Ovary (tissue), 9 donors: ENCODE results near the gene P2RY12. TPM values are rescaled to one million over a fixed set of nuclear protein-coding genes. Genes with fewer than 3 reads are reported as not detected.

ENCODE experiments used
- DNase-seq, 5 donors: peaks; one replicate each; pipeline ENCODE4 v3.0.0-alpha.2; 2019 to 2020
- H3K27ac ChIP-seq, 2 donors: fragments of 200-600 bp; one replicate each; pipeline versions ENCODE4 v1.5.1 to v1.8.0; 2019 to 2022
- H3K27me3 ChIP-seq: fragments of 200-600 bp; one replicate; pipeline ENCODE4 v1.8.0; 2022
- H3K36me3 ChIP-seq: fragments of 200-600 bp; sonication (generic); one replicate; pipeline ENCODE4 v1.5.1; 2019
- H3K4me1 ChIP-seq: one replicate; pipeline ENCODE4 v1.8.1; 2013; ENCODE audit warnings: mild to moderate bottlenecking, moderate library complexity; ENCODE audit not compliant: insufficient read depth
- H3K4me3 ChIP-seq: fragments of 200-600 bp; sonication (generic); one replicate; pipeline ENCODE4 v1.5.1; 2017
- H3K9me3 ChIP-seq, 2 donors: fragments of 200-600 bp in 1 of 2; sonication (generic) in 1 of 2; one replicate each; pipeline versions ENCODE4 v1.5.1 to v1.8.1; 2013 to 2019; ENCODE audit warnings: mild to moderate bottlenecking in 1 of 2, moderate library complexity in 1 of 2
- CTCF ChIP-seq, 3 donors: fragments of 450-650 bp in 2 of 3; fragments of 200-600 bp in 1 of 3; IDR thresholded peaks; one replicate each; pipeline versions ENCODE4 v1.5.1 to v1.8.0; 2016 to 2022; ENCODE audit warnings: antibody characterized with exemption in 3 of 3, mild to moderate bottlenecking in 1 of 3
- EP300 ChIP-seq: sonication (generic); formaldehyde crosslinking; IDR thresholded peaks from one replicate; pipeline ENCODE4 v1.6.1; 2017; ENCODE audit warnings: antibody characterized with exemption
- POLR2A ChIP-seq: fragments of 450-650 bp; IDR thresholded peaks from one replicate; pipeline ENCODE4 v1.6.1; 2017; ENCODE audit warnings: antibody characterized with exemption, mild to moderate bottlenecking, moderate library complexity
- WGBS, 3 donors: extraction: QIAGEN DNeasy Blood & Tissue Kit in 1 of 3; methylation state at CpG; one replicate each; pipeline versions ENCODE4 v1.1.5 to v1.1.7; 2013 to 2017; 5-methylcytosine and 5-hydroxymethylcytosine counted together
- intact Hi-C, 4 donors: fragments of 100-400 bp; cut with DNase I; formaldehyde crosslinking; loops; one replicate each; pipeline versions ENCODE4 v1.11.0 to v1.15.1; 2022 to 2023
- polyA plus RNA-seq, 2 donors: library from polyadenylated mRNA; stranded (reverse); fragments of 200-250 nt in 1 of 2; fragments of 350-450 nt in 1 of 2; fragmentation: Illumina TruSeq in 1 of 2; extraction: RNeasy Lipid Tissue Mini Kit (QIAGEN cat#74804) in 1 of 2; gene quantifications; one replicate each; pipeline ENCODE4 v1.2.3, GENCODE V29; 2013 to 2014
- total RNA-seq, 7 donors: library from RNA; depleted of rRNA in 2 of 7; stranded (reverse); fragments of >200 nt in 2 of 7; fragmentation: NEBNext Ultra II Directional in 3 of 7; extraction: Animal tissue kit (Norgen Biotek cat#: 25700) in 3 of 7; gene quantifications; one replicate each; pipeline versions ENCODE4 v1.1.0 to v1.2.4, GENCODE V29; 2016 to 2023
- donor health status: DM: no; HTN: no; CAD: no; lungs with moderate emphysema.
- donor health status: DM: no; HTN: no; CAD: no.
- donor health status: Bipolar disorder and iron deficiency.
- donor health status: DM: yes; HTN: yes; CAD: no.
- donor health status: DM: no; HTN: no; CAD: no.
- donor health status: DM: yes; HTN: yes; CAD: no.

P2RY12 gene
- total and polyA plus RNA-seq, 9 donors: 0.19 to 1.7 (median 0.69) TPM

- H3K4me3 ChIP-seq: no peak overlapping the region
- no peak overlapping the region for H3K27ac ChIP-seq
- H3K36me3 ChIP-seq: no peaks in the 10 kb centered on the region
- WGBS, 3 donors: 92 to 97% (median 97%) methylated on average over 1 of the region's 1 CpG
- H3K4me1 ChIP-seq: no peaks in the 10 kb centered on the region
- no peaks in the 10 kb centered on the region for H3K27me3 ChIP-seq
- no peaks in the 10 kb centered on the region for H3K9me3 ChIP-seq
- intact Hi-C loops: no loop called here
- TF ChIP-seq CTCF (IDR thresholded peaks at IDR 0.05) (no peak), EP300 (no peak), POLR2A (no peak)
- DNase-seq: no peak
Observed at GRCh38 chr3:151351219-151351618, 33.3 kb downstream of the P2RY12 start.

DNA sequence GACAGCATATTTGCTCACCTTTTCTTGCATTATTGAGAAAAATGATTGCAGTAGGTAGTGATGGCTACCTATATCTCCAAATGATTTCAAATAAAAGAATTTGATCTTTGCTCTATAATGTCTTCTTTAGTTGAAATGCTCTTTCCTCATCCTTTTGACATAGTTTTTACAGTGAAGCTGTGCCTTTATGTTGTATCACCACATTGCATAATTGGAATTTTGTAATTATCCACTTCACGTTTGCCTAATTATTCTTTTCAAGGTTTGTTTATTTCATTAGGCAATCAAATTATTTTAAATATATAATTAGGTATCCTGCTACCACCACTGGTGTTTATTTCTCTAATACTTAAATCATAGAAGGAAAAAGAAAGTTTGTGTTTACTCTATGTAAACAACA lies 33.9 kb downstream of the P2RY12 start:
- no peak for DNase-seq
- 56 to 70% (median 68%) methylated on average over 1 of the region's 1 CpG for WGBS, 3 donors
- Histone ChIP-seq H3K9me3 (no peaks in the 10 kb centered on the region), H3K27ac (no peak overlapping the region), H3K4me3 (no peak overlapping the region), H3K27me3 (no peaks in the 10 kb centered on the region), H3K36me3 (no peaks in the 10 kb centered on the region), H3K4me1 (no peaks in the 10 kb centered on the region)
- intact Hi-C loops: no loop called here
- TF ChIP-seq CTCF (IDR thresholded peaks at IDR 0.05) (no peak), POLR2A (no peak), EP300 (no peak)

DNA sequence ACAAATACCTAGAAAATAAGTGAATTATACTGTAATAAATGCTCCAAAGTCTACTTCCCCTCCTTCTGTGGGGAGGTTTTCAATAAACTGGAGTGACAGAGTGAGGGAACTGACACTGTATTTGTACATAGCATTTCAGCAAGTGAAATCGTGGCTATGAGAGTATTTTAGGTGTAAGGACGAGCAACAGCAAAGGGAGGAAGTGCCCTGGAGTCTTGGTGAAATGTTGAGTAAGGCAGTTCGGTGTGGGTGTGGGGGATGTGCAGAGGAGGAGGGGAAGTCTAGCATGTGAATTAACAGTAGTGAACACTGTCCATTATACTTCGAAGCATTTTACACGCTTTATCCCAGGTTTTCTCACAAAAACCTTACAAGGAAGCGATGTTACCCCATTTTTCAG lies 37.1 kb downstream of the P2RY12 start:
- no peaks in the 10 kb centered on the region for H3K27me3 ChIP-seq
- 80 to 84% (median 84%) methylated on average over 6 of the region's 6 CpGs for WGBS, 3 donors

DNA sequence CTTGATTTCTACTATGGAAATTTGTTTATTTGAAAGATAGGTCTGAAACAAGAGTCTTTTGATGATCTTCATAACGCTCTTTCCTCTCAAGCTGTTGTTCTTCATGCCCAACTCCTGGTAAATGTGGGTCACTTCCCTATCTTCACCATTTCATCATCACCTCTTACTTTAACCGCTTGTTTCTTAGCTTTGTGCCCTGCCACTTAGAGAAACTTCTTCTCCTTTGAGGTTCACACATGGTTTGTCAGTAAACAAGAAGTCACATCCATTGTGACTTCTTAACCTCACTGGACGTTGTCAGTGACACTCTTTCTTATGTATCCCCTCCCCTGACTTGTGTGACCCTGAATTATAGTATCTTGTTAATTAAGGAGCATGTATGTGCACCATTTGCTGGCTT lies 38.3 kb downstream of the P2RY12 start:
- H3K4me3 ChIP-seq: no peak overlapping the region
- no peak overlapping the region for H3K27ac ChIP-seq
- DNase-seq: no peak
- 70 to 83% (median 79%) methylated on average over 3 of the region's 3 CpGs for WGBS, 3 donors
- intact Hi-C loops: no loop called here
- H3K4me1 ChIP-seq: no peaks in the 10 kb centered on the region
- no peaks in the 10 kb centered on the region for H3K9me3 ChIP-seq
- H3K36me3 ChIP-seq: no peaks in the 10 kb centered on the region
- no peaks in the 10 kb centered on the region for H3K27me3 ChIP-seq
- no peak for TF ChIP-seq POLR2A
- no peak for TF ChIP-seq CTCF (IDR thresholded peaks at IDR 0.05)
- TF ChIP-seq EP300: no peak

More for the DNA sequence above, 37.1 kb downstream of the P2RY12 start:
- intact Hi-C loops: no loop called here
- TF ChIP-seq CTCF (IDR thresholded peaks at IDR 0.05): no peak
- no peak for TF ChIP-seq POLR2A
- TF ChIP-seq EP300: no peak
- Histone ChIP-seq H3K36me3 (no peaks in the 10 kb centered on the region), H3K27ac (no peak overlapping the region), H3K4me3 (no peak overlapping the region), H3K9me3 (no peaks in the 10 kb centered on the region), H3K4me1 (no peaks in the 10 kb centered on the region)
- no peak for DNase-seq
